Osteoblast (primary cell): Measurements from ENCODE around the gene BPIFB3. TPM values are rescaled to one million over a fixed set of nuclear protein-coding genes. Genes with fewer than 3 reads are reported as not detected.

Experiments
- DNase-seq: peaks from one replicate; pipeline ENCODE4 v3.0.0; 2011; ENCODE audit warnings: low spot score, mixed read lengths; ENCODE audit not compliant: insufficient read length; ENCODE audit errors: missing footprints
- H2AFZ ChIP-seq: 2 replicates; pipeline ENCODE4 v1.6.0; 2011; ENCODE audit warnings: mild to moderate bottlenecking, low read length
- H3K27ac ChIP-seq: 2 replicates; pipeline ENCODE4 v1.5.1; 2011; ENCODE audit warnings: mild to moderate bottlenecking, low read depth, low read length, moderate library complexity
- H3K27me3 ChIP-seq: 2 replicates; pipeline ENCODE4 v1.6.0; 2012; ENCODE audit warnings: mild to moderate bottlenecking, control low read depth, inconsistent platforms, low read length, moderate library complexity; ENCODE audit not compliant: insufficient read depth
- H3K36me3 ChIP-seq: 2 replicates; pipeline ENCODE4 v1.5.1; 2011; ENCODE audit warnings: mild to moderate bottlenecking, low read length, control low read depth, moderate library complexity; ENCODE audit not compliant: insufficient read depth
- H3K4me1 ChIP-seq: 2 replicates; pipeline ENCODE4 v1.5.1; 2011; ENCODE audit warnings: mild to moderate bottlenecking, low read length, control low read depth, moderate library complexity; ENCODE audit not compliant: insufficient read depth
- H3K4me2 ChIP-seq: 2 replicates; pipeline ENCODE4 v1.6.0; 2011; ENCODE audit warnings: mild to moderate bottlenecking, low read length; ENCODE audit not compliant: insufficient read depth
- H3K4me3 ChIP-seq: fragments of 200-600 bp; sonication (generic); 3 replicates; pipeline ENCODE4 v1.5.1; 2012; ENCODE audit warnings: mild to moderate bottlenecking, low read length, inconsistent platforms; ENCODE audit not compliant: insufficient read depth
- H3K79me2 ChIP-seq: 2 replicates; pipeline ENCODE4 v1.6.0; 2012; ENCODE audit warnings: mild to moderate bottlenecking, low read length, control low read depth, inconsistent platforms; ENCODE audit not compliant: insufficient read depth
- H3K9me3 ChIP-seq: 2 replicates; pipeline ENCODE4 v1.5.1; 2011; ENCODE audit warnings: low read depth, low read length, control low read depth
- H4K20me1 ChIP-seq: 2 replicates; pipeline ENCODE4 v1.6.0; 2012; ENCODE audit warnings: mild to moderate bottlenecking, low read length, control low read depth; ENCODE audit not compliant: insufficient read depth
- total RNA-seq: library from RNA; depleted of rRNA; stranded (reverse); fragments of >200 nt; gene quantifications from 2 replicates; pipeline ENCODE4 v1.2.3, GENCODE V29; 2012
- TF ChIP-seq, protein P1 (sequence below): IDR thresholded peaks from 2 replicates; pipeline ENCODE4 v1.5.1; 2011; ENCODE audit warnings: mild to moderate bottlenecking, low read depth, low read length, moderate library complexity; ENCODE audit errors: extremely low read depth

Gene BPIFB3
- total RNA-seq, 1 donor: not detected

DNA sequence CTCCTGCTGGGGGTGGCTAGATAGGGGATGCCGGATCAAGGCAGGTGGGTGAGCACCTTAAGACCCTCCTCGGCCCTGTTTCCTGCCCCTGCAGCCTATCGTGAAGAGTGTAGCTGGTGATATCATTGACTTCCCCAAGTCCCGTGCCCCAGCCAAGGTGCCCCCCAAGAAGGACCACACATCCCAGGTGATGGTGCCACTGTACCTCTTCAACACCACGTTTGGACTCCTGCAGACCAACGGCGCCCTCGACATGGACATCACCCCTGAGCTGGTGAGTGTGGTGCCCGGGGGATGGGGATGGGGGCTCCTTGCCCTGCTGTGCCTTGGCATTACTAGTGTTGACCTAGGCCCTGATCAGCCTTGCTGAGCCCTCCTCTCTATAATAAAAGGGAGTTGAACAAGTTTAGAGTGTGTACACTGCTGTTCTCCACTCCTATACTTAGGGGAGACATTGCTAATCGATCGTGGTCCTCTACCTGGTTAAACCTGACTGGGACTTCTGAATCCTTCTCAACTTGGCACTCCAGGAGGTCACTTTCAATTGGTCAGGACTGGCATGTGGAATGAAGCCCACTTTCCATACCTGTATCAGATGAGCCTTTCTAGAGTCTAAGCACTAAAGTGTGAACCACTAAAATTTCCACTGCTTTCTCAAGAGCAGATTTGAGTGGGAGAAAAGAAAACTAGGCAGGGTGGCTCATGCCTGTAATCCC lies 11.0 kb downstream of the BPIFB3 start:
- Histone ChIP-seq H3K4me3 (no peak overlapping the region), H3K4me1 (no peaks in the 10 kb centered on the region), H3K79me2 (no peaks in the 10 kb centered on the region), H3K36me3 (no peaks in the 10 kb centered on the region), H4K20me1 (no peaks in the 10 kb centered on the region), H3K27me3 (peaks cover 3% of the 10 kb centered on the region), H3K4me2 (no peak overlapping the region), H2AFZ (no peak overlapping the region), H3K9me3 (no peaks in the 10 kb centered on the region), H3K27ac (no peak overlapping the region)
- TF ChIP-seq, protein P1, sequence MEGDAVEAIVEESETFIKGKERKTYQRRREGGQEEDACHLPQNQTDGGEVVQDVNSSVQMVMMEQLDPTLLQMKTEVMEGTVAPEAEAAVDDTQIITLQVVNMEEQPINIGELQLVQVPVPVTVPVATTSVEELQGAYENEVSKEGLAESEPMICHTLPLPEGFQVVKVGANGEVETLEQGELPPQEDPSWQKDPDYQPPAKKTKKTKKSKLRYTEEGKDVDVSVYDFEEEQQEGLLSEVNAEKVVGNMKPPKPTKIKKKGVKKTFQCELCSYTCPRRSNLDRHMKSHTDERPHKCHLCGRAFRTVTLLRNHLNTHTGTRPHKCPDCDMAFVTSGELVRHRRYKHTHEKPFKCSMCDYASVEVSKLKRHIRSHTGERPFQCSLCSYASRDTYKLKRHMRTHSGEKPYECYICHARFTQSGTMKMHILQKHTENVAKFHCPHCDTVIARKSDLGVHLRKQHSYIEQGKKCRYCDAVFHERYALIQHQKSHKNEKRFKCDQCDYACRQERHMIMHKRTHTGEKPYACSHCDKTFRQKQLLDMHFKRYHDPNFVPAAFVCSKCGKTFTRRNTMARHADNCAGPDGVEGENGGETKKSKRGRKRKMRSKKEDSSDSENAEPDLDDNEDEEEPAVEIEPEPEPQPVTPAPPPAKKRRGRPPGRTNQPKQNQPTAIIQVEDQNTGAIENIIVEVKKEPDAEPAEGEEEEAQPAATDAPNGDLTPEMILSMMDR: no peak
- DNase-seq: no peak

DNA sequence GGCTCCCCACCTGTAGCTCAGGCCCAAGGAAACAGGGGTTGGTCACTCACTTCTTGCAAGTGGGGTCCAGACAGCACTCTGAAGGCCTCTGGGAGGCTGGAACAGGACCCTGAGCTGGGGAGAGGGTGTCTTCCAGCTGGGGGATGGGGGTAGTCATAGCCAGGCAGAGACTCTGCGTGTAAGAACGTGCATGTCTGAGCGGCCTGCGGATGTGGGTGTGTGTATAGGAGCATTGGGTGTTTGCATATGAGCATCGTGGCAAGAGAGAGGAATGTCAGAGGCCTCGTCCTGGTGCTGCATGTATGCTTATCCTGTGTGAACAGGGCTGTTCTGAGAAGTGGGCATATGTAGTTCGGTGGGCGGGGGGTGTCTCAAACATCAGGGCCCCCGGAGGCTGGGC lies 12.1 kb downstream of the BPIFB3 start:
- Histone ChIP-seq H3K4me1 (no peaks in the 10 kb centered on the region), H3K9me3 (no peaks in the 10 kb centered on the region), H3K79me2 (no peaks in the 10 kb centered on the region), H2AFZ (no peak overlapping the region), H3K36me3 (no peaks in the 10 kb centered on the region), H3K4me3 (no peak overlapping the region), H3K27me3 (peaks cover 3% of the 10 kb centered on the region), H3K27ac (no peak overlapping the region), H4K20me1 (no peaks in the 10 kb centered on the region), H3K4me2 (no peak overlapping the region)
- TF ChIP-seq, protein P1: no peak
- DNase-seq: no peak

DNA sequence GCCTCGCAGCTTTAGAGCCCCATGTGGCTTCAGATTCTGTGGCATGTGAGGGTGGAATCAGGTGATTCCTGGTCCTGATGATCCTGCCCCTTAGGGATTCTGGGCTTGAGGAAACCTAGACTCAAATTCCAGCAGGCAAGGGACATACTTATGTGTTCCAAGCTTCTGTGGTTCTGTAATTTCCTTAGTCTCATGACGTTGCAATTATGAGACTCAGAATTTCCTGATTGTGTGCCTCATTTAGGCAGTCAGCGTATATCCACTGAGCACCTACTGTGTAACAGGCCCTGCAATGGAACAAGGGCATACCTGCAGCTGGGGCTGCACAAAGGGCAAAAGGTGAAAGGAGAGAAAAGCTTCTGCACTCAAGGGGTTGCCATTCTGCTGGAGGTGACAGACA lies 14.1 kb downstream of the BPIFB3 start:
- H3K27ac ChIP-seq: no peak overlapping the region
- no peaks in the 10 kb centered on the region for H3K79me2 ChIP-seq
- H3K27me3 ChIP-seq: peaks cover 3% of the 10 kb centered on the region
- H3K9me3 ChIP-seq: no peaks in the 10 kb centered on the region
- no peaks in the 10 kb centered on the region for H3K4me1 ChIP-seq
- TF ChIP-seq, protein P1: no peak
- H2AFZ ChIP-seq: no peak overlapping the region
- DNase-seq: no peak
- H3K36me3 ChIP-seq: no peaks in the 10 kb centered on the region
- H3K4me2 ChIP-seq: no peak overlapping the region
- no peak overlapping the region for H3K4me3 ChIP-seq
- H4K20me1 ChIP-seq: no peaks in the 10 kb centered on the region

DNA sequence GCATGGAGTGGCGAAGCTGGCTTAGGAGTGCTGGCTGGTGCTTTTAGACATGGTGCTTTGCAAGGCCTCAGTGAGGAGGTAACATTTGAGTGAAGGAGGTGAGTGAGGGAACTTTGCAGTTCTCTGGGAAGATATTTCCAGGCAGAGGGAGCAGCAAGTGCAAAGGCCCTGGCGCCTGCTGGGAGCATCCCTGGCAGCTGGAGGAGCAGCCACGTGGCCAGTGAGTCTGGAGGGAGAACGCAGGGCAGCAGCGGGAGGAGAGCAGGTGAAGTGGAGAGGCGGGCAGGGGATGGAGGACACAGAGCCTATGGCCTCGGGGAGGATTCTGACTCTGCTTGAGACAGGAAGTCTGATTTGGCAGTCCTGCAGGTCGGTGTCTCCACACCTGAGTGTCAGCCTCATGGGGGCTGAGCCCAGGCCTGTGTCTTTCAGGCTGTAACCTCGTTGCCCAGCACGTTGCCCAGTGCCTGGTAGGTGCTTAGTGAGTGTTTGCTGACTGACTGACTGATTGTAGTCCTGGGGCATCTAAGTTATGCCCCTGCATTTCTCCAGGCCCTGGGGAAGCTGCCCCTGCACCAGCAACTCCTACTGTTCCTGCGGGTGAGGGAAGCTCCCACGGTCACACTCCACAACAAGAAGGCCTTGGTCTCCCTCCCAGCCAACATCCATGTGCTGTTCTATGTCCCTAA lies 14.7 kb downstream of the BPIFB3 start:
- Histone ChIP-seq H3K79me2 (no peaks in the 10 kb centered on the region), H2AFZ (no peak overlapping the region), H3K4me2 (no peak overlapping the region), H3K4me1 (no peaks in the 10 kb centered on the region), H4K20me1 (no peaks in the 10 kb centered on the region), H3K27ac (no peak overlapping the region), H3K4me3 (no peak overlapping the region), H3K27me3 (peaks cover 3% of the 10 kb centered on the region), H3K9me3 (no peaks in the 10 kb centered on the region), H3K36me3 (no peaks in the 10 kb centered on the region)
- DNase-seq: no peak
- TF ChIP-seq, protein P1: no peak
